HepG2 (cell line): ENCODE results near the gene ANKIB1. TPM values are rescaled to one million over a fixed set of nuclear protein-coding genes. Genes with fewer than 3 reads are reported as not detected.

ENCODE experiments used
- ATAC-seq: fragments of 200-7000 bp; cut with Tn5 transposase; 3 replicates; pipeline ENCODE4 v1.9.1; 2020; ENCODE audit warnings: mild to moderate bottlenecking, moderate library complexity
- BruUV-seq: library from RNA; stranded (reverse); fragments of 400-500 nt; replicated peaks from 2 replicates; lab custom pipeline; 2021; lab: Mats Ljungman, UMichigan
- CTCF ChIA-PET: fragments of 300-600 bp; formaldehyde crosslinking; extraction: SDS; loops from one replicate; lab custom pipeline; 2021; ENCODE audit warnings: low total read pairs, inconsistent platforms, low intra/inter-chr PET ratio; lab: Yijun Ruan, JAX
- POLR2A ChIA-PET: fragments of 350-600 bp; sonication (Branson Sonifier 250); formaldehyde crosslinking; loops from one replicate; lab custom pipeline; 2020; ENCODE audit warnings: antibody characterized with exemption, inconsistent platforms; lab: Yijun Ruan, JAX
- DNase-seq: peaks from one replicate; pipeline ENCODE4 v3.0.0-alpha.2; 2015; ENCODE audit warnings: low spot score
- FAIRE-seq: peaks from 3 replicates; lab custom pipeline; 2011; peaks lifted over from hg19 to GRCh38; lab: Jason Lieb, UNC
- H2AFZ ChIP-seq: one replicate; pipeline ENCODE4 v1.6.1; 2011; ENCODE audit warnings: low read length, inconsistent platforms
- H3K27ac ChIP-seq: fragments of 300-600 bp; 3 replicates; pipeline ENCODE4 v1.8.0; 2011; ENCODE audit warnings: mixed run types, mild to moderate bottlenecking, mixed read lengths, low read length, inconsistent platforms; ENCODE audit not compliant: insufficient read depth; ENCODE audit errors: extremely low read length
- H3K27me3 ChIP-seq, 2 experiments: fragments of 200-600 bp in 1 of 2; 2 replicates in 1 of 2; 3 replicates in 1 of 2; pipeline versions ENCODE4 v1.6.0 to v1.8.0; 2011; ENCODE audit warnings: low read length in 2 of 2, mild to moderate bottlenecking in 2 of 2, moderate library complexity in 2 of 2, inconsistent platforms in 1 of 2; ENCODE audit not compliant: insufficient read depth in 2 of 2, control insufficient read depth in 1 of 2
- H3K36me3 ChIP-seq, 2 experiments: fragments of 200-600 bp in 1 of 2; replicated peaks in 1 of 2; 2 replicates in 1 of 2; 3 replicates in 1 of 2; pipeline versions ENCODE4 v1.5.1 to v1.8.0; 2011; ENCODE audit warnings: low read length in 2 of 2, inconsistent platforms in 1 of 2; ENCODE audit not compliant: insufficient read depth in 2 of 2, control insufficient read depth in 1 of 2
- H3K4me1 ChIP-seq: 2 replicates; pipeline ENCODE4 v1.5.1; 2012; ENCODE audit warnings: low read length, inconsistent platforms; ENCODE audit not compliant: insufficient read depth
- H3K4me2 ChIP-seq: 2 replicates; pipeline ENCODE4 v1.6.0; 2011; ENCODE audit warnings: low read depth, low read length, inconsistent platforms
- H3K4me3 ChIP-seq, 3 experiments: fragments of 200-600 bp in 1 of 3; sonication (generic), shearing (Covaris generic) in 1 of 3; replicated peaks in 1 of 3; 2 replicates each; pipeline ENCODE4 v1.5.1; 2011 to 2016; ENCODE audit warnings: low read length in 3 of 3, inconsistent platforms in 2 of 3, low read depth in 2 of 3, mild to moderate bottlenecking in 2 of 3, control low read depth in 1 of 3, mixed read lengths in 1 of 3; ENCODE audit not compliant: insufficient read depth in 1 of 3
- H3K79me2 ChIP-seq: one replicate; pipeline ENCODE4 v1.6.1; 2011; ENCODE audit warnings: low read length, inconsistent platforms; ENCODE audit not compliant: insufficient read depth
- H3K9ac ChIP-seq: 2 replicates; pipeline ENCODE4 v1.6.0; 2011; ENCODE audit warnings: mild to moderate bottlenecking, low read depth, low read length, inconsistent platforms; ENCODE audit not compliant: insufficient read depth
- H3K9me3 ChIP-seq: 2 replicates; pipeline ENCODE4 v1.5.1; 2012; ENCODE audit warnings: mild to moderate bottlenecking, low read length
- H4K20me1 ChIP-seq: 2 replicates; pipeline ENCODE4 v1.6.0; 2011; ENCODE audit warnings: inconsistent platforms, mild to moderate bottlenecking, low read length, moderate library complexity; ENCODE audit not compliant: insufficient read depth
- CERS6 ChIP-seq: sonication (generic); formaldehyde crosslinking; IDR thresholded peaks from 2 replicates; pipeline ENCODE4 v1.5.0; 2020; ENCODE audit warnings: missing genetic modification reagents
- CREM ChIP-seq, 2 experiments: sonication (generic) in 1 of 2; formaldehyde crosslinking in 1 of 2; IDR thresholded peaks; 2 replicates each; pipeline versions ENCODE4 v1.4.0 to v1.6.1; 2016 to 2020; ENCODE audit warnings: antibody characterized with exemption in 1 of 2, mild to moderate bottlenecking in 1 of 2, missing genetic modification reagents in 1 of 2
- POLR2AphosphoS5 ChIP-seq: IDR thresholded peaks from 2 replicates; pipeline ENCODE4 v1.6.1; 2012; ENCODE audit warnings: low read depth, low read length
- POLR2G ChIP-seq: fragments of 200-400 bp; formaldehyde crosslinking; IDR thresholded peaks from 2 replicates; pipeline ENCODE4 v1.6.1; 2018; ENCODE audit warnings: mild to moderate bottlenecking, low read depth, low read length, moderate library complexity
- ZBTB42 ChIP-seq: sonication (generic); formaldehyde crosslinking; IDR thresholded peaks from 2 replicates; pipeline ENCODE4 v1.5.0; 2020; ENCODE audit warnings: mild to moderate bottlenecking, missing genetic modification reagents
- ZNF674 ChIP-seq: sonication (generic); formaldehyde crosslinking; IDR thresholded peaks from 2 replicates; pipeline ENCODE4 v1.5.0; 2020; ENCODE audit warnings: low read depth, mild to moderate bottlenecking, missing genetic modification reagents
- ZNF780A ChIP-seq: sonication (generic); formaldehyde crosslinking; IDR thresholded peaks from 2 replicates; pipeline ENCODE4 v1.8.0; 2022; ENCODE audit warnings: mild to moderate bottlenecking, missing genetic modification reagents, moderate library complexity
- WGBS: methylation state at CpG from one replicate; pipeline ENCODE4 v1.1.6; 2017; ENCODE audit warnings: low lambda C conversion rate; 5-methylcytosine and 5-hydroxymethylcytosine counted together
- in situ Hi-C: cut with HindIII; loops from 2 replicates; pipeline ENCODE4 v1.10.0; 2017; ENCODE audit warnings: low pct_unique_long_range_greater_than_20kb; ENCODE audit not compliant: extremely low pct_ligation_motif_present
- intact Hi-C: fragments of 100-400 bp; cut with micrococcal nuclease; formaldehyde crosslinking; loops from one replicate; pipeline ENCODE4 v1.10.0; 2022; ENCODE audit not compliant: unreplicated experiment
- polyA plus RNA-seq, 8 experiments: library from polyadenylated mRNA; depleted of rRNA in 3 of 8; stranded (reverse) in 7 of 8; unstranded in 1 of 8; fragments of >200 nt; fragmentation: Illumina TruSeq in 4 of 8; extraction: Trizol in 4 of 8; gene quantifications; 2 replicates each; pipeline versions ENCODE4 v1.2.1 to v1.2.3, GENCODE V29; 2011 to 2016; ENCODE audit warnings: low read depth in 4 of 8, missing spikeins in 1 of 8, mixed read lengths in 1 of 8; ENCODE audit not compliant: insufficient read depth in 1 of 8
- total RNA-seq, 5 experiments: library from RNA; depleted of rRNA; stranded (reverse); fragments of >200 nt; fragmentation: Illumina TruSeq; extraction: Trizol; gene quantifications; 2 replicates each; pipeline ENCODE4 v1.2.3, GENCODE V29; 2016; ENCODE audit warnings: low read depth in 1 of 5
- TF ChIP-seq, protein P1 (sequence below): sonication (generic); formaldehyde crosslinking; IDR thresholded peaks from 2 replicates; pipeline ENCODE4 v1.4.0; 2020; ENCODE audit warnings: missing genetic modification reagents
- TF ChIP-seq, protein P2 (sequence below): sonication (generic); formaldehyde crosslinking; conservative IDR thresholded peaks from 2 replicates; pipeline ENCODE4 v1.8.0; 2022; ENCODE audit warnings: missing genetic modification reagents

The ANKIB1 gene
- total and polyA plus RNA-seq, 2 of the 13 experiments (the other 11 are each of a cell fraction or from before 2014, with no cell fraction given): 28.7 to 29.6 TPM

DNA sequence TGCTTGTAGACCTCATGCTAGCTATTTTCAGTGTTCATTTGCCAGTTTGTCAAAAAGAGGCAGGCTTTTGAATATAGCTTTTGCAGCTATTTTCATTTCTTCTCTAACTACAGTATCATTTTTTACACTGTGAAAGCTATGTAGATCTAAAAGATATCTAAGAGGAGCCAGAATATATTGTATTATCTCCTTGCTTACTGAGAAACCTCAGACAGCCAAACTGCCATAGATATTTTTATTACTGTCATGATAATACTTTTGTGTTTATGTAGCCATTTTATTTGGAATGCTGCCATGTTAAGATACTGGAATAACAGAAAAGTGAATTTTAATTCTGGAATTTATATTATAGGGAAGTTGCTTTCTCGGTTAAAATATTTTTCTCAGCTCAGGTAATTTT is 37.2 kb downstream of the ANKIB1 start:
- no peak for FAIRE-seq
- WGBS: 97% methylated on average over 1 of the region's 1 CpG
- intact Hi-C loops: no loop called here
- Histone ChIP-seq H3K79me2 (peaks cover 28% of the 10 kb centered on the region), H4K20me1 (no peaks in the 10 kb centered on the region), H3K4me3 (no peak overlapping the region), H3K36me3 (no peaks in the 10 kb centered on the region; a peak in 1 of 5 replicates), H2AFZ (no peak overlapping the region), H3K4me1 (no peaks in the 10 kb centered on the region), H3K4me2 (no peak overlapping the region), H3K27me3 (no peaks in the 10 kb centered on the region), H3K9ac (no peak overlapping the region), H3K27ac (no peak overlapping the region), H3K9me3 (peaks cover 10% of the 10 kb centered on the region)
- BruUV-seq: no TSS peak
- ChIA-PET CTCF (no interaction called here), POLR2A (no interaction called here)
- no peak for DNase-seq
- TF ChIP-seq, protein P1, sequence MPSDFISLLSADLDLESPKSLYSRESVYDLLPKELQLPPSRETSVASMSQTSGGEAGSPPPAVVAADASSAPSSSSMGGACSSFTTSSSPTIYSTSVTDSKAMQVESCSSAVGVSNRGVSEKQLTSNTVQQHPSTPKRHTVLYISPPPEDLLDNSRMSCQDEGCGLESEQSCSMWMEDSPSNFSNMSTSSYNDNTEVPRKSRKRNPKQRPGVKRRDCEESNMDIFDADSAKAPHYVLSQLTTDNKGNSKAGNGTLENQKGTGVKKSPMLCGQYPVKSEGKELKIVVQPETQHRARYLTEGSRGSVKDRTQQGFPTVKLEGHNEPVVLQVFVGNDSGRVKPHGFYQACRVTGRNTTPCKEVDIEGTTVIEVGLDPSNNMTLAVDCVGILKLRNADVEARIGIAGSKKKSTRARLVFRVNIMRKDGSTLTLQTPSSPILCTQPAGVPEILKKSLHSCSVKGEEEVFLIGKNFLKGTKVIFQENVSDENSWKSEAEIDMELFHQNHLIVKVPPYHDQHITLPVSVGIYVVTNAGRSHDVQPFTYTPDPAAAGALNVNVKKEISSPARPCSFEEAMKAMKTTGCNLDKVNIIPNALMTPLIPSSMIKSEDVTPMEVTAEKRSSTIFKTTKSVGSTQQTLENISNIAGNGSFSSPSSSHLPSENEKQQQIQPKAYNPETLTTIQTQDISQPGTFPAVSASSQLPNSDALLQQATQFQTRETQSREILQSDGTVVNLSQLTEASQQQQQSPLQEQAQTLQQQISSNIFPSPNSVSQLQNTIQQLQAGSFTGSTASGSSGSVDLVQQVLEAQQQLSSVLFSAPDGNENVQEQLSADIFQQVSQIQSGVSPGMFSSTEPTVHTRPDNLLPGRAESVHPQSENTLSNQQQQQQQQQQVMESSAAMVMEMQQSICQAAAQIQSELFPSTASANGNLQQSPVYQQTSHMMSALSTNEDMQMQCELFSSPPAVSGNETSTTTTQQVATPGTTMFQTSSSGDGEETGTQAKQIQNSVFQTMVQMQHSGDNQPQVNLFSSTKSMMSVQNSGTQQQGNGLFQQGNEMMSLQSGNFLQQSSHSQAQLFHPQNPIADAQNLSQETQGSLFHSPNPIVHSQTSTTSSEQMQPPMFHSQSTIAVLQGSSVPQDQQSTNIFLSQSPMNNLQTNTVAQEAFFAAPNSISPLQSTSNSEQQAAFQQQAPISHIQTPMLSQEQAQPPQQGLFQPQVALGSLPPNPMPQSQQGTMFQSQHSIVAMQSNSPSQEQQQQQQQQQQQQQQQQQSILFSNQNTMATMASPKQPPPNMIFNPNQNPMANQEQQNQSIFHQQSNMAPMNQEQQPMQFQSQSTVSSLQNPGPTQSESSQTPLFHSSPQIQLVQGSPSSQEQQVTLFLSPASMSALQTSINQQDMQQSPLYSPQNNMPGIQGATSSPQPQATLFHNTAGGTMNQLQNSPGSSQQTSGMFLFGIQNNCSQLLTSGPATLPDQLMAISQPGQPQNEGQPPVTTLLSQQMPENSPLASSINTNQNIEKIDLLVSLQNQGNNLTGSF (CRISPR knock-in tag): no peak
- no peak for TF ChIP-seq POLR2AphosphoS5
- no peak for TF ChIP-seq CREM (IDR thresholded peaks at IDR 0.05)
- TF ChIP-seq CREM (CRISPR knock-in tag; IDR thresholded peaks at IDR 0.05): no peak
- TF ChIP-seq ZNF780A: no peak
- TF ChIP-seq POLR2G: no peak
- TF ChIP-seq ZNF674 (CRISPR knock-in tag): no peak
- TF ChIP-seq, protein P2, sequence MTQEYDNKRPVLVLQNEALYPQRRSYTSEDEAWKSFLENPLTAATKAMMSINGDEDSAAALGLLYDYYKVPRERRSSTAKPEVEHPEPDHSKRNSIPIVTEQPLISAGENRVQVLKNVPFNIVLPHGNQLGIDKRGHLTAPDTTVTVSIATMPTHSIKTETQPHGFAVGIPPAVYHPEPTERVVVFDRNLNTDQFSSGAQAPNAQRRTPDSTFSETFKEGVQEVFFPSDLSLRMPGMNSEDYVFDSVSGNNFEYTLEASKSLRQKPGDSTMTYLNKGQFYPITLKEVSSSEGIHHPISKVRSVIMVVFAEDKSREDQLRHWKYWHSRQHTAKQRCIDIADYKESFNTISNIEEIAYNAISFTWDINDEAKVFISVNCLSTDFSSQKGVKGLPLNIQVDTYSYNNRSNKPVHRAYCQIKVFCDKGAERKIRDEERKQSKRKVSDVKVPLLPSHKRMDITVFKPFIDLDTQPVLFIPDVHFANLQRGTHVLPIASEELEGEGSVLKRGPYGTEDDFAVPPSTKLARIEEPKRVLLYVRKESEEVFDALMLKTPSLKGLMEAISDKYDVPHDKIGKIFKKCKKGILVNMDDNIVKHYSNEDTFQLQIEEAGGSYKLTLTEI: no peak
- no peak for TF ChIP-seq CERS6 (CRISPR knock-in tag)
- TF ChIP-seq ZBTB42 (CRISPR knock-in tag): no peak
- in situ Hi-C loops: no loop called here
- ATAC-seq: no peak
